HUES48 (cell line): ENCODE results near the gene IQSEC3.

Experiments
- H3K27ac ChIP-seq: one replicate; pipeline ENCODE4 v1.7.0; 2013; ENCODE audit warnings: low read depth, low read length, inconsistent platforms
- H3K27me3 ChIP-seq: 2 replicates; pipeline ENCODE4 v1.6.1; 2013; ENCODE audit warnings: mild to moderate bottlenecking, low read length; ENCODE audit not compliant: control insufficient read depth, insufficient read depth
- H3K36me3 ChIP-seq: 2 replicates; pipeline ENCODE4 v1.6.1; 2013; ENCODE audit warnings: low read length; ENCODE audit not compliant: control insufficient read depth, insufficient read depth
- H3K4me1 ChIP-seq: 2 replicates; pipeline ENCODE4 v1.6.1; 2013; ENCODE audit warnings: mild to moderate bottlenecking, low read length; ENCODE audit not compliant: control insufficient read depth, insufficient read depth
- H3K4me3 ChIP-seq: 2 replicates; pipeline ENCODE4 v1.5.1; 2013; ENCODE audit warnings: mild to moderate bottlenecking, low read depth, low read length
- H3K9ac ChIP-seq: 2 replicates; pipeline ENCODE4 v1.6.1; 2013; ENCODE audit warnings: mild to moderate bottlenecking, low read depth, low read length, moderate library complexity
- H3K9me3 ChIP-seq: 2 replicates; pipeline ENCODE4 v1.6.1; 2013; ENCODE audit warnings: low read length; ENCODE audit not compliant: control insufficient read depth, insufficient read depth

Gene IQSEC3

GRCh38 chr12:157644-158043 is 91.1 kb downstream of the IQSEC3 start:
- Histone ChIP-seq H3K27me3 (no peaks in the 10 kb centered on the region), H3K4me1 (no peaks in the 10 kb centered on the region), H3K9ac (no peak overlapping the region), H3K4me3 (no peak overlapping the region), H3K9me3 (no peaks in the 10 kb centered on the region), H3K36me3 (no peaks in the 10 kb centered on the region), H3K27ac (no peak overlapping the region)

- H3K36me3 ChIP-seq: no peaks in the 10 kb centered on the region
- H3K4me3 ChIP-seq: no peak overlapping the region
- H3K9me3 ChIP-seq: no peaks in the 10 kb centered on the region
- no peaks in the 10 kb centered on the region for H3K4me1 ChIP-seq
- no peak overlapping the region for H3K9ac ChIP-seq
- H3K27me3 ChIP-seq: no peaks in the 10 kb centered on the region
- H3K27ac ChIP-seq: no peak overlapping the region
Measured at GRCh38 chr12:159156-159782, 92.7 kb downstream of the IQSEC3 start.

GRCh38 chr12:160858-161257 is 94.3 kb downstream of the IQSEC3 start:
- Histone ChIP-seq H3K36me3 (no peaks in the 10 kb centered on the region), H3K27me3 (no peaks in the 10 kb centered on the region), H3K4me1 (no peaks in the 10 kb centered on the region), H3K4me3 (no peak overlapping the region), H3K27ac (no peak overlapping the region), H3K9ac (no peak overlapping the region), H3K9me3 (no peaks in the 10 kb centered on the region)

- H3K9me3 ChIP-seq: no peaks in the 10 kb centered on the region
- no peaks in the 10 kb centered on the region for H3K36me3 ChIP-seq
- H3K4me1 ChIP-seq: no peaks in the 10 kb centered on the region
- no peaks in the 10 kb centered on the region for H3K27me3 ChIP-seq
- H3K9ac ChIP-seq: no peak overlapping the region
- no peak overlapping the region for H3K4me3 ChIP-seq
- H3K27ac ChIP-seq: no peak overlapping the region
Measured at GRCh38 chr12:161823-162222, 95.3 kb downstream of the IQSEC3 start.

GRCh38 chr12:162467-163307 is 96.1 kb downstream of the IQSEC3 start:
- no peaks in the 10 kb centered on the region for H3K27me3 ChIP-seq
- no peak overlapping the region for H3K9ac ChIP-seq
- H3K36me3 ChIP-seq: no peaks in the 10 kb centered on the region
- peaks cover 3% of the 10 kb centered on the region; the same call in 1 of the 2 replicates for H3K4me1 ChIP-seq
- no peak overlapping the region for H3K27ac ChIP-seq
- H3K4me3 ChIP-seq: no peak overlapping the region
- H3K9me3 ChIP-seq: no peaks in the 10 kb centered on the region

- no peak overlapping the region for H3K9ac ChIP-seq
- no peaks in the 10 kb centered on the region for H3K9me3 ChIP-seq
- H3K4me3 ChIP-seq: no peak overlapping the region
- H3K36me3 ChIP-seq: no peaks in the 10 kb centered on the region
- H3K27ac ChIP-seq: no peak overlapping the region
- peaks cover 5% of the 10 kb centered on the region; the same call in 1 of the 2 replicates for H3K4me1 ChIP-seq
- H3K27me3 ChIP-seq: no peaks in the 10 kb centered on the region
Measured at GRCh38 chr12:163406-163986, 96.9 kb downstream of the IQSEC3 start.

GRCh38 chr12:164207-164606 is 97.6 kb downstream of the IQSEC3 start:
- Histone ChIP-seq H3K27me3 (no peaks in the 10 kb centered on the region), H3K9me3 (no peaks in the 10 kb centered on the region), H3K36me3 (no peaks in the 10 kb centered on the region), H3K4me3 (no peak overlapping the region), H3K9ac (no peak overlapping the region), H3K27ac (no peak overlapping the region), H3K4me1 (peaks cover 12% of the 10 kb centered on the region)

GRCh38 chr12:165862-166368 is 99.3 kb downstream of the IQSEC3 start:
- Histone ChIP-seq H3K9me3 (no peaks in the 10 kb centered on the region), H3K36me3 (no peaks in the 10 kb centered on the region), H3K27me3 (peaks cover 3% of the 10 kb centered on the region; the same call in 1 of the 2 replicates), H3K9ac (no peak overlapping the region), H3K27ac (no peak overlapping the region), H3K4me1 (peaks cover 28% of the 10 kb centered on the region), H3K4me3 (no peak overlapping the region)

- Histone ChIP-seq H3K27me3 (peaks cover 3% of the 10 kb centered on the region; the same call in 1 of the 2 replicates), H3K4me3 (no peak overlapping the region), H3K9ac (no peak overlapping the region), H3K27ac (no peak overlapping the region), H3K36me3 (no peaks in the 10 kb centered on the region), H3K4me1 (peaks cover 28% of the 10 kb centered on the region), H3K9me3 (no peaks in the 10 kb centered on the region)
Measured at GRCh38 chr12:166425-167075, 100.0 kb downstream of the IQSEC3 start.

GRCh38 chr12:167959-168600 is 101.5 kb downstream of the IQSEC3 start:
- Histone ChIP-seq H3K4me1 (peaks cover 28% of the 10 kb centered on the region), H3K27me3 (peaks cover 3% of the 10 kb centered on the region; the same call in 1 of the 2 replicates), H3K27ac (no peak overlapping the region), H3K36me3 (no peaks in the 10 kb centered on the region), H3K4me3 (no peak overlapping the region), H3K9ac (no peak overlapping the region), H3K9me3 (no peaks in the 10 kb centered on the region)
